Measurements from ENCODE around the gene PSD2.

PSD2 gene

GRCh38 chr5:139808481-139809330, 13.1 kb downstream of the PSD2 start:
- H3K4me3 ChIP-seq (ENCODE audit: low read depth, low read length) = no peak overlapping the region
- no peak for TF ChIP-seq CTCF (IDR thresholded peaks at IDR 0.05; ENCODE audit: low read depth, low read length)

- no peak for TF ChIP-seq CTCF (IDR thresholded peaks at IDR 0.05; ENCODE audit: low read depth, low read length)
- H3K4me3 ChIP-seq (ENCODE audit: low read depth, low read length) = no peak overlapping the region
These were observed 13.8 kb downstream of the PSD2 start for GRCh38 chr5:139809331-139809810.

- no peak for TF ChIP-seq CTCF (IDR thresholded peaks at IDR 0.05; ENCODE audit: low read depth, low read length)
- H3K4me3 ChIP-seq (ENCODE audit: low read depth, low read length) = no peak overlapping the region
These were observed 15.0 kb downstream of the PSD2 start for GRCh38 chr5:139810341-139811273.

- no peak for TF ChIP-seq CTCF (IDR thresholded peaks at IDR 0.05; ENCODE audit: low read depth, low read length)
- H3K4me3 ChIP-seq (ENCODE audit: low read depth, low read length) = no peak overlapping the region
These were observed 15.6 kb downstream of the PSD2 start for GRCh38 chr5:139811274-139811607.

- TF ChIP-seq CTCF (IDR thresholded peaks at IDR 0.05; ENCODE audit: low read depth, low read length) = no peak
- no peak overlapping the region for H3K4me3 ChIP-seq (ENCODE audit: low read depth, low read length)
These were observed 16.7 kb downstream of the PSD2 start for GRCh38 chr5:139812323-139812722.

GRCh38 chr5:139812836-139813805, 17.5 kb downstream of the PSD2 start:
- no peak for TF ChIP-seq CTCF (IDR thresholded peaks at IDR 0.05; ENCODE audit: low read depth, low read length)
- H3K4me3 ChIP-seq (ENCODE audit: low read depth, low read length) = no peak overlapping the region
